Hepatocyte (in vitro differentiated cells): ENCODE results near the gene COMMD3.

Experiments used
- EZH2phosphoT487 ChIP-seq: fragments of 200-600 bp; sonication (generic); IDR thresholded peaks from one replicate; pipeline ENCODE4 v1.6.1; 2018; ENCODE audit warnings: antibody characterized with exemption, mild to moderate bottlenecking, low read depth, moderate library complexity; ENCODE audit not compliant: unreplicated experiment, severe bottlenecking
- TF ChIP-seq, protein P1 (sequence below): fragments of 200-600 bp; sonication (generic); IDR thresholded peaks from 2 replicates; pipeline ENCODE4 v1.5.1; 2016; ENCODE audit warnings: antibody characterized with exemption, mild to moderate bottlenecking; ENCODE audit not compliant: poor library complexity

DNA sequence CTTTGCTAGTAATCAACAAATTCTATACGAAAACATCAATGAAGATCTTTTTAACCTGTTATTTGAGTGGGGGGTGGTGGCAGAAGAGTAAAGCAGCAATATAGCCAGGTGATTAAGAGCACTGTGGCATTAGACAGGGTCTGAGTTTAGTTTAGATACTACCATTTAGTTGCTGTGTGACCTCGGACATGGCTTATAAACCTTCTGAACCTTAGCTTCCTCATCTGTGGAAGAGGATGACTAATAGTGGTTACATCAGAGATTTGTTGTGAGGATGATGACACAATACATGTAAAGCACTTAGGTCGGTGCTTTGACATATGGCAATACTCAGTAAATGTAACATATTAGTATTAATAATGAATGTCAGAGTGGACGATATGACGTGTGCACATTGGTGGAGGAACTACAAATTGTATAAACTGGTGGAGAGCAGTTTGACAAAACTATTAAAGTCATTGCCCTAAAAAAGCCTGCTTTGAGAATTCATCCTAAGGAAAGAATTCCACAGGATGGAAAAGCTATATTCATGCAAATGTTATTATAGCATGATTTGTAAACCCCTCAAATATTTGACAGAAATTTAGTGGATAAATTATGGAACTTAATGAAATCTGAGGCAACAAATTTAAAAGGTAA is 53.4 kb downstream of the COMMD3 start:
- TF ChIP-seq, protein P1, sequence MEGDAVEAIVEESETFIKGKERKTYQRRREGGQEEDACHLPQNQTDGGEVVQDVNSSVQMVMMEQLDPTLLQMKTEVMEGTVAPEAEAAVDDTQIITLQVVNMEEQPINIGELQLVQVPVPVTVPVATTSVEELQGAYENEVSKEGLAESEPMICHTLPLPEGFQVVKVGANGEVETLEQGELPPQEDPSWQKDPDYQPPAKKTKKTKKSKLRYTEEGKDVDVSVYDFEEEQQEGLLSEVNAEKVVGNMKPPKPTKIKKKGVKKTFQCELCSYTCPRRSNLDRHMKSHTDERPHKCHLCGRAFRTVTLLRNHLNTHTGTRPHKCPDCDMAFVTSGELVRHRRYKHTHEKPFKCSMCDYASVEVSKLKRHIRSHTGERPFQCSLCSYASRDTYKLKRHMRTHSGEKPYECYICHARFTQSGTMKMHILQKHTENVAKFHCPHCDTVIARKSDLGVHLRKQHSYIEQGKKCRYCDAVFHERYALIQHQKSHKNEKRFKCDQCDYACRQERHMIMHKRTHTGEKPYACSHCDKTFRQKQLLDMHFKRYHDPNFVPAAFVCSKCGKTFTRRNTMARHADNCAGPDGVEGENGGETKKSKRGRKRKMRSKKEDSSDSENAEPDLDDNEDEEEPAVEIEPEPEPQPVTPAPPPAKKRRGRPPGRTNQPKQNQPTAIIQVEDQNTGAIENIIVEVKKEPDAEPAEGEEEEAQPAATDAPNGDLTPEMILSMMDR = no peak
- TF ChIP-seq EZH2phosphoT487 = no peak
